Uterus (tissue), 4 donors: ENCODE measurements around the gene MITF. TPM values are rescaled to one million over a fixed set of nuclear protein-coding genes. Genes with fewer than 3 reads are reported as not detected.

ENCODE experiments used
- DNase-seq, 2 donors: peaks; one replicate each; pipeline ENCODE4 v3.0.0-alpha.2; 2019 to 2020
- H3K27ac ChIP-seq, 2 donors: fragments of 200-600 bp; sonication (generic); 1 replicate in 1 of 2; 2 replicates in 1 of 2; pipeline ENCODE4 v1.5.1; 2016 to 2018
- H3K27me3 ChIP-seq, 2 donors: fragments of 200-600 bp; sonication (generic); one replicate each; pipeline ENCODE4 v1.5.1; 2018 to 2019; ENCODE audit warnings: control low read depth in 1 of 2
- H3K36me3 ChIP-seq, 2 donors: fragments of 200-600 bp; sonication (generic); one replicate each; pipeline ENCODE4 v1.5.1; 2019; ENCODE audit warnings: control low read depth in 1 of 2
- H3K4me1 ChIP-seq, 2 donors: fragments of 200-600 bp; sonication (generic); one replicate each; pipeline ENCODE4 v1.5.1; 2018 to 2019; ENCODE audit warnings: control low read depth in 1 of 2
- H3K4me3 ChIP-seq, 2 donors: fragments of 200-600 bp; sonication (generic); 1 replicate in 1 of 2; 2 replicates in 1 of 2; pipeline ENCODE4 v1.5.1; 2018 to 2019; ENCODE audit warnings: mild to moderate bottlenecking in 1 of 2
- H3K9me3 ChIP-seq, 2 donors: fragments of 200-600 bp; sonication (generic); one replicate each; pipeline ENCODE4 v1.5.1; 2019; ENCODE audit warnings: control low read depth in 1 of 2
- CTCF ChIP-seq, 4 experiments: fragments of 200-600 bp in 2 of 4; fragments of 450-650 bp in 2 of 4; sonication (generic) in 2 of 4; IDR thresholded peaks; one replicate each; pipeline ENCODE4 v1.5.1; 2016 to 2019; ENCODE audit warnings: antibody characterized with exemption in 4 of 4, mild to moderate bottlenecking in 2 of 4, moderate library complexity in 1 of 4
- POLR2A ChIP-seq, 2 donors: fragments of 450-650 bp; IDR thresholded peaks; one replicate each; pipeline ENCODE4 v1.6.1; 2016; ENCODE audit warnings: antibody characterized with exemption in 2 of 2, mild to moderate bottlenecking in 1 of 2, moderate library complexity in 1 of 2
- intact Hi-C: fragments of 100-400 bp; cut with DNase I; formaldehyde crosslinking; loops from one replicate; pipeline ENCODE4 v1.15.1; 2023; ENCODE audit warnings: low total_unique reads
- total RNA-seq, 4 donors: library from RNA; depleted of rRNA in 3 of 4; stranded (reverse); fragments of >200 nt in 3 of 4; gene quantifications; one replicate each; pipeline versions ENCODE4 v1.1.0 to v1.2.4, GENCODE V29; 2014 to 2023
- donor health status: DM: yes; HTN: yes; CAD: no.

Gene MITF
- total RNA-seq, 4 donors from 2014 or later = 18.2 to 66.0 (median 52.6) TPM

- Histone ChIP-seq H3K27me3 (no peaks in the 10 kb centered on the region), H3K36me3 (no peaks in the 10 kb centered on the region), H3K27ac (no peak overlapping the region), H3K4me3 (no peak overlapping the region), H3K9me3 (no peaks in the 10 kb centered on the region), H3K4me1 (no peaks in the 10 kb centered on the region)
- DNase-seq = no peak
- intact Hi-C loops = no loop called here
- TF ChIP-seq POLR2A (IDR thresholded peaks at IDR 0.05) = no peak
- TF ChIP-seq CTCF (IDR thresholded peaks at IDR 0.05) = no peak
Measured at GRCh38 chr3:69967156-69967555, 227.9 kb downstream of the MITF start.

- Histone ChIP-seq H3K4me3 (no peak overlapping the region), H3K27ac (no peak overlapping the region), H3K9me3 (no peaks in the 10 kb centered on the region), H3K27me3 (no peaks in the 10 kb centered on the region), H3K36me3 (no peaks in the 10 kb centered on the region), H3K4me1 (no peaks in the 10 kb centered on the region)
- no peak for DNase-seq
- no peak for TF ChIP-seq CTCF (IDR thresholded peaks at IDR 0.05)
- no peak for TF ChIP-seq POLR2A (IDR thresholded peaks at IDR 0.05)
- intact Hi-C loops = no loop called here
Measured at GRCh38 chr3:69970827-69971226, 231.6 kb downstream of the MITF start.

- H3K27me3 ChIP-seq = no peaks in the 10 kb centered on the region
- H3K36me3 ChIP-seq = no peaks in the 10 kb centered on the region
- no peak for DNase-seq
- H3K9me3 ChIP-seq = no peaks in the 10 kb centered on the region
- H3K4me3 ChIP-seq = no peak overlapping the region
- no peaks in the 10 kb centered on the region for H3K4me1 ChIP-seq
- intact Hi-C loops = no loop called here
- H3K27ac ChIP-seq = no peak overlapping the region
- TF ChIP-seq CTCF (IDR thresholded peaks at IDR 0.05) (no peak), POLR2A (IDR thresholded peaks at IDR 0.05) (no peak)
Measured at GRCh38 chr3:69972672-69973071, 233.4 kb downstream of the MITF start.

GRCh38 chr3:69976021-69976420, 236.8 kb downstream of the MITF start:
- Histone ChIP-seq H3K27ac (no peak overlapping the region), H3K27me3 (no peaks in the 10 kb centered on the region), H3K4me1 (no peaks in the 10 kb centered on the region), H3K9me3 (peaks cover 0 to 14% of the 10 kb centered on the region in 2 donors), H3K36me3 (no peaks in the 10 kb centered on the region), H3K4me3 (no peak overlapping the region)
- intact Hi-C loops = no loop called here
- TF ChIP-seq POLR2A (IDR thresholded peaks at IDR 0.05) (no peak), CTCF (IDR thresholded peaks at IDR 0.05) (no peak)
- DNase-seq = no peak

- no peaks in the 10 kb centered on the region for H3K36me3 ChIP-seq
- peaks cover 0 to 4% of the 10 kb centered on the region in 2 donors for H3K9me3 ChIP-seq
- no peaks in the 10 kb centered on the region for H3K4me1 ChIP-seq
- H3K27me3 ChIP-seq = no peaks in the 10 kb centered on the region
- intact Hi-C loops = no loop called here
- TF ChIP-seq CTCF (IDR thresholded peaks at IDR 0.05) (no peak), POLR2A (IDR thresholded peaks at IDR 0.05) (no peak)
- H3K27ac ChIP-seq = no peak overlapping the region
- H3K4me3 ChIP-seq = no peak overlapping the region
- no peak for DNase-seq
Measured at GRCh38 chr3:69983546-69984265, 244.4 kb downstream of the MITF start.
